AG09319 (cell line): Measurements from ENCODE around the gene PIGBOS1.
A peak's percentile ranks its signal among the peaks of the same experiment; 100 is the strongest.
"Not testable (repeated sequence)": the region's sequence is repeated elsewhere in the genome, so short reads cannot be mapped to it uniquely, and the experiment has no call there.

ENCODE experiments used
- DNase-seq: peaks from one replicate; pipeline ENCODE4 v3.0.0-alpha.2; 2010; ENCODE audit warnings: low read depth; ENCODE audit errors: extremely low read depth
- CTCF ChIP-seq: IDR thresholded peaks from 2 replicates; pipeline ENCODE4 v1.5.1; 2011; ENCODE audit warnings: low read depth, mild to moderate bottlenecking, inconsistent platforms, low read length, moderate library complexity

Gene PIGBOS1

DNA sequence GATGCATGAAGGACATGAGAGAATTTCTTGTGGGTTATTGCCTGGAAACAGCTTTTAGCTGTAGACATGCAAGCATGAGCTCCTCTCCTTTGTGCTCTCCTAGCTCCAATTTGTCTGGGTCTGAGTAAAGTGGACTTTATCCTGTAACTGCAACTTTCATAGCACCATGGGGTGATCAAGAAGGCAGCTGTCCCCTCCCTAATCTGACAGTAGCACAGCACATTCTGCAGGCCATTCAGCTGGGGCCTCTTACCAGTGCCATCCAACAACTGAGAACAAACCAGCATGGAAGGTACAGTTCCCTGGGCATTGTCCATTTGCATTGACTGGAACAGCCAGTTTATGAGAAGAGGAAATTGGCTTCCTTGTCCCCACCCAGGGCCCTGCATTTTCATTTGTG, 21.6 kb downstream of the PIGBOS1 start:
- no peak for TF ChIP-seq CTCF

GRCh38 chr15:55290528-55291057, 28.3 kb downstream of the PIGBOS1 start:
- DNase-seq, result peak; percentile 42
- peak; percentile 95 for TF ChIP-seq CTCF

More for the DNA sequence above, 21.6 kb downstream of the PIGBOS1 start:
- no peak for DNase-seq

DNA sequence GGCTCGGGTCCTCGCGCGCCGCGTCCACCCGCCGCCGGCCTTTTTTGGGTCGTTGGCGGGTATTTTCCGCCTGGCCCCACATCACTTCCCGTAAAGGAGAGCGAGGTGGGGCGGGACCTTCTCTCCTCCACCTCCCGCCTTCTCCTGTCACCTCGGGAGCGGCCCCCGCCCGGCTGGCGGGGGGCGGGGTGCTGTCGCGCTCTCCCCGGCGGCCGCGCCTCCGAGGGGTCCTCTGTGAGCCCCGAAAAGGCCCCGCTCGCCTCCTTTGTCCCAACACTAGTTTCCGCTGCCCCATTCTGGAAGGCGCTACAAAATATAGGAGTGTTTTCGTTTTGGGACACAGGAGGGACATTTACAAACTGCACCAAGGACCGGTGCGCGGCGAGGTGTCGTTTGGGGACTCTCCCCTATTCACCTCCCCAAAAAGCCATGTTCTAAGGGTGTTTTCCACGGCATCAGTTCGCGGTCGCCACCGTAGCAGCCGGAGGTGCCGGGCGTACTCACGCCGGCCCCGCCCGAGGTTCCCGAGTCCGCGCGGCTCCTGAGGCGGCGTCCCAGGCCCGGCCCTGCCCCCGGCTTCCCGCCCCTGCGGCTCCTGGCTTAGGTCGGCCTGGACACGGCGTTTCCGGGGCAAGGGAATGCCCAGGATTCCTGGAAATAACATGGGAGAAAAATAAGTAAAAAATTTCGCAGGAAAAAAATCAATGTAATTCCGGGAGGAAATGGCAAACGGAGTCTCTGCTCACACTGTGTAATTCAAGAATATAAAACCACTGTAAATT, 29.0 kb downstream of the PIGBOS1 start, which contains the start of gene RAB27A:
Gene RAB27A (minus strand): TSS at position 68 of the 782 bp plus-strand sequence. CDS start 54,879 bp downstream, outside the sequence.
- peak; percentile 18 for DNase-seq

DNA sequence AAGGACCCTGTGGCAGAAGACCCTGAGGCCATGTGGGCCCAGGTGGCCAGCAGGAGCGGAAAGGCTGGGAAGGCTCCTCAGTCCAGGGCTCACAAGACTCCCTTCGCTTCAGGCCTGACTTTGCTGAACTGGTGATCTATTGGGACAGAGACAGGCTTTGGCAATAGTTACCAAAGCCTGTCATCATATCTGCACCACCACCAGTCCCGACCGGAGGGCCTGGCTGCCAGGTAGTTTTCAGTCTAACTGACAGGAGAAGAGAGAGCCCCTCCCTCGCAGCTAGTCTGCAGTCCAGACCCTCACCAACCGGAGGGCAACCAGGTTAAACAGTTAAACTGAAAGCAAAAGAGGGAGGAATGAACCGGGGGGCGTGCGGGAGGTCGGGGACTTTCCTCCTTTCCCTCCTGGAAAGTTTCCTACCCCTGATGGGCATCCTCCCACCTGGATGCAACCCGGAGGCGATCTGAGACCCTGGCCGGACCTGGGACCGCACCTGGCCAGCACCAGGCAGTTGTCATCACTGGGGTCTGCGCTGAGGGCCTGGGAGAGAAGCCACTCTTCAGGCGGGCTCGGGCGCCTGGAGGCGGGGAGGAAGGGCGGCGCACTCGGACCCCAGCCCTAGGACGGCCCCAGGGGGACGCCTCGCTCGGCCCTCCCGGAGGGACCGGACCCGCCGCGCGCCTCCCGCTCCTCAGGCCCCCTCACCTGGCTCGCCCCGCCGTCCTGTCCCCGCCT, 29.7 kb downstream of the PIGBOS1 start:
- no peak for DNase-seq
- no peak for TF ChIP-seq CTCF

More for the DNA sequence above, 29.0 kb downstream of the PIGBOS1 start, which contains the start of gene RAB27A:
- TF ChIP-seq CTCF, result no peak

GRCh38 chr15:55288006-55288717, 30.8 kb downstream of the PIGBOS1 start:
- no peak for DNase-seq
- no peak for TF ChIP-seq CTCF

DNA sequence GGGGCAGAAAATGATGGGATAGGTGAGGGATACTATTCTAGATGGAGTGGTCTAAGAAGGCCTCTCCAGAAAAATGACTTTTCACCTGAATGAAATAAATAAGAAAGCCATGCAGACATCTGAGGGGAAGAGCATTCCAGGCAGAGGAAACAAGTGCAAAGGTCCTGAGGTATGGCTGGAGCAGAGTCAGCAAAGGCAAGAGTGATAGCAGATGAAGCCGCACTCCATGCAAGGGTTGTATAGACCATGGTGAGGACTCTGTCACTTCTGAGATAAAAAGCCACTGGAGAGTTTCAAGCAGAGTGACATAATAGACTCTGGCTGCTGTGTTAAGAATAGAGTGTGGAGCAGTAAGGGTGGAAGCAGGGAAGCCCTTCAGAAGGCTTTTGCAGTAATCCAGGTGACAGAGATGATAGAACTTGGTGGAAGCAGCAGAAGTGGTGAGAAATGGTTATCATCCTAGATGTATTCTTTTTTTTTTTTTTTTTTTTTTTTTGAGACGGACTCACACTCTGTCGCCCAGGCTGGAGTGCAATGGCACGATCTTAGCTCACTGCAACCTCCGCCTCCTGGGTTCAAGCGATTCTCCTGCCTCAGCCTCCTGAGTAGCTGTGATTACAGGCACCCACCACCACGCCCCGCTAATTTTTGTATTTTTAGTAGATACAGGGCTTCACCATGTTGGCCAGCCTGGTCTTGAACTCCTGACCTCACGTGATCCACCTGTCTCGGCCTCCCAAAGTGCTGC, 32.3 kb downstream of the PIGBOS1 start:
- DNase-seq, result not testable (repeated sequence)

- TF ChIP-seq CTCF, result no peak
- no peak for DNase-seq
Measured at GRCh38 chr15:55284426-55284825, 34.5 kb downstream of the PIGBOS1 start.
